GM18907 (cell line): Measurements from ENCODE around the gene LIF.
"Not testable (repeated sequence)": the region's sequence is repeated elsewhere in the genome, so short reads cannot be mapped to it uniquely, and the experiment has no call there.

ENCODE experiments used
- ATAC-seq: cut with Tn5 transposase; IDR thresholded peaks from one replicate; pipeline ENCODE4 v1.9.1; 2021; ENCODE audit warnings: mild to moderate bottlenecking, moderate library complexity; ENCODE audit not compliant: unreplicated experiment

LIF gene

DNA sequence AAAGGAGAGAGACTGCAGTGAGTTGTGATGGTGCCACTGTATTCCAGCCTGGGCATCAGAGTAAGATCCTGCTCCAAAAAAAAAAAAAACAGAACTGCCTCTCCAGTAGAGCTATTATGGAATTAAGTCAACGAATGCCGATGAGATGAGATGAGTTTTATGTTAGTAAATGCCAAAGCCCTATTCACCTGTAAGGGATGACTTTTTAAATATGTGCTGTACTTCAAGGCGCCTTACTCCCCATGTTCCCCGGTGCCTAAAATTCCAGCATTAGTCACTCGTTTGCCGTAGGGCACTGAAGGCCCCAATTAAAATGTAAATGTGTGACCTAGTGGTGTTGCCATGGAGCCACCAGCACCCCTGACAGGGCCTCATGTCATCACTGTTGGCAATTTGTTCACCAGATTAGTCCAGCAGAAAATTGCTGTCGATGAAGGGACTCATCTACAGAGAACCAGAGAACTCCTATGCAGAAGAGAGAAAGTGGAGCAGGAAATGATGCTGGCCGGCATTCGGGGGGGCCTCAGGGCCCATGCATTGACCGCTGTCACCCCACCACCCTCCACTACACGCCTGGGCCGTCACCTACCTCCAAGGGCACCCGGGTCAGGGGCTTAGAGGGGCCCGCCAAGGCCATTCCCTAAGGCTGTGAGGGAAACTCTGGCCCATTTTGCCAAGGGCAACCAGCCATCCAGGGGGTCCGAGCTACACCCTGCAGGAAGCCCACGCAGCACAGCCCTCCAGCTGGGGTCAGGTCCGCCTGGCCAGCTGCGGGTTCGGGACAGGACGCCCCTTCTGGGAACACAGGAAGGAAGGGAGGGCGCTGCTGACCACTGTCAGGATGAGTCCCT, 17.8 kb downstream of the LIF start:
- no peak for ATAC-seq

DNA sequence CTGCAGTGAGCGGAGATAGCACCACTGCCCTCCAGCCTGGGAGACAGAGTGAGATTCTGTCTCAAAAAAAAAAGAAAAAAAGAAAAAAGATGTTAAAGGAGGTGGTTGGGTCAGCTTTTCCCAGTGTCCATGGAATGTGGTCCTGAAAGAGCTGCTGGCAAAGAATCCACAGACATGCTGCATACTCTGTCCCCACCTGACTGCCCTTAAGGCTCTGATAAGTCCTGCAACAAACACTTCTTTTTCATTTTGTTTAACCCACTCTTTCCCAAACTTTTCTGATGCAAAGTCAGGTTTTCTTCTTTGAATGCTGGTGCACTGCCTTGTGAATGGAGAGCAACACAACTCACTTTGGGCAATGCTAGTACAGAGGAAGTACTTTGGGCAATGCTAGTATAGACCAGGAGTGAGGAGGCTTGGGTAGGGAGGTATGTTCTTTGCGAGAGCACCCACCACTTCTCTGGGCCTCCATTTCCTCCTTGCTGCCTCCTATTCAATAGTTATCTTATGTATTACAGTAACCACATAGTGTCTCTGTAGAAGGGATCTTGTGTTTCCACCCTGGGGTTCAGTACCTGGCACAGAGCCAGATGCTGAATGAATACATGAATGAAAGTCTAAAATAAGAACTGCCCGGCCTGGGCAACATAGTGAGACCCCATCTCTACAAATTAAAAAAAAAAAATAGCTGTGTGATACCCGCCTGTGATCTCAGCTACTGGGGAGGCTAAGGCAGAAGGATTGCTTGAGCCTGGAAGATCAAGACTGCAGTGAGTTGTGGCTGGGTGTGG, 18.9 kb downstream of the LIF start:
- ATAC-seq = no peak

DNA sequence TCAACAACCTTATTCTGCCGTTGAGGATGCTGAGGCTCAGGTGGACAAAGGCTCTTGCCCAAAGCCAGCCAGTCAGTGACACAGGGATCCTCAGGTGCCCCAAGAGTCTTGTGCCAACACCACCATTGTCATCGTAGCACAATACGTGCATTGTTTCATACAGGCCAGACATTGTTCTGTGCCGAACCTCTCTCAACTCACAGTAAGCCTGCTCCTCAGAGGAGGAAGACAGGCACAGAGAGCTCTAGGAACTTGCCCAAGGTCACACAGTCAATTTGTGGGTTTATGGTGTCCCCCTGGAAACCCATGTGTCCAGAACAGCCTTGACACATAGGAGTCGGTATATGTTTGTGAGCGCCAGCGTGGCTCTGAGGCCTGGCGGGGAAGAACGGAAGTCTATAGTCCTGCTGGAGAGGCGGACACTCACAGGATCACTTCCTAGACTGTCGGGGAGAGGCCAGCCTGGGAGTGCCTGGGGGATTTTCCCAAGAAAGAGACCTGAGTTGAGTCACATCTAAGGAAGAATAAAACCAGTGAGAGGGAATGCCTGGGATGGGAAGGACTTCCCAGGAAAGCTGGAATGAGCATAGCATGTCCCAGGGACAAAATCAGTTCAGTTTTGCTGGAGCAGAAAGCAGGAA, 20.2 kb downstream of the LIF start:
- no peak for ATAC-seq

- no peak for ATAC-seq
Observed at GRCh38 chr22:30225220-30225927, 21.2 kb downstream of the LIF start.

DNA sequence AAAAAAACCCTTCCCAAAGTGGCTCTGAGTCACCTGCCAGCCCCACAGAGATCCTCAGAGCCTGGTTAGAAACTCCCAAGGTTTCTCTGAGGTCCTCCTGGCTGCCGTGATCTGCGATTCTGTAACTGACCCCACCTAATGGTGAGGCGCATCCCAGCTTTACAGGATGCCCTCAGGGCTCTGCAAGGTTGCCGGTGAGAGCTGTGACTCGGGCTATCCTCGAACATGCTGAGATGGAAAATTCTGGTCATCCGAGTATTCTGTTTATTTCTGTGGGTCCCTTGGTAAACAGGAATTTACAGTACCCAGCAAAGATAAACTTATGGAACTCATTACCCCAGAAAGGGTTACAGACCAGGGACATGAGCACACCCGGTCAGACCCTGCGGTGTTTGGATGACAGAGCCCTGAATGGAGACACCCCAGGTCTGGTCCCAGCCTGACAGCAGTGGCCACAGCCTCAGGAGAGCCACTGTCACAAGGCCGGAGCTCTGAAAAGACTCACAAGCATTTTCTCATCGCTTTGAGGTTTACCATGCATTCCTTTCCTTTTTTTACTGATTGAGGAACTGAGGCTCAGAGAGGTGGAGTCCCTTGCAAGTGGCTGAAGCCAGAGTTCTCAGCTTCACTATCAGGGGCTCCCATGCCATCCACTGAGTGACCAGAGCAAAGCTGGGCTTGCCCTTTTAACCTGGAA, 22.2 kb downstream of the LIF start:
- ATAC-seq = no peak

DNA sequence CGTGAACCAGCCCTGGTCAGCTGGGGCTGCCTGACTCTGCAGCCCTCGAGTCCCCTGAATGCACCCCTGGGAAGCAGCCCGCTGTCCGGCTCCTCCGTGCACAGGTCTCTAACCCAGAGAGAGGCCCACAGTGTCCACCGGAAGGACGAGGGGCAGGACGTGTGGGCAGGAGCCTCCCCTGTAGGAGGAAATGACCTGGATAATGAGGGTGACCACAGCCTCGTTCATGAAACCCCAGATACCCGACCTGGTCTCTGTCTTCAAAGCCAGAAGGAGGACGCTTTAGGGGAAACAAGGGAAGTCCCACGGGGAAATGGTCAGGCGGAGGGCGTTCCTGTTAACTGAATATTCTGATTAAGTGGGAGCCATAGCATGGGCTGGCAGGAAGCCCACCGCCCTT, 23.3 kb downstream of the LIF start:
- ATAC-seq = no peak

GRCh38 chr22:30222321-30222720, 24.2 kb downstream of the LIF start:
- no peak for ATAC-seq

- ATAC-seq = no peak
Observed at GRCh38 chr22:30221121-30221992, 25.2 kb downstream of the LIF start.

- no peak for ATAC-seq
Observed at GRCh38 chr22:30220338-30221012, 26.1 kb downstream of the LIF start.

GRCh38 chr22:30219668-30220278, 26.8 kb downstream of the LIF start:
- no peak for ATAC-seq

- no peak for ATAC-seq
Observed at GRCh38 chr22:30219049-30219654, 27.4 kb downstream of the LIF start.

DNA sequence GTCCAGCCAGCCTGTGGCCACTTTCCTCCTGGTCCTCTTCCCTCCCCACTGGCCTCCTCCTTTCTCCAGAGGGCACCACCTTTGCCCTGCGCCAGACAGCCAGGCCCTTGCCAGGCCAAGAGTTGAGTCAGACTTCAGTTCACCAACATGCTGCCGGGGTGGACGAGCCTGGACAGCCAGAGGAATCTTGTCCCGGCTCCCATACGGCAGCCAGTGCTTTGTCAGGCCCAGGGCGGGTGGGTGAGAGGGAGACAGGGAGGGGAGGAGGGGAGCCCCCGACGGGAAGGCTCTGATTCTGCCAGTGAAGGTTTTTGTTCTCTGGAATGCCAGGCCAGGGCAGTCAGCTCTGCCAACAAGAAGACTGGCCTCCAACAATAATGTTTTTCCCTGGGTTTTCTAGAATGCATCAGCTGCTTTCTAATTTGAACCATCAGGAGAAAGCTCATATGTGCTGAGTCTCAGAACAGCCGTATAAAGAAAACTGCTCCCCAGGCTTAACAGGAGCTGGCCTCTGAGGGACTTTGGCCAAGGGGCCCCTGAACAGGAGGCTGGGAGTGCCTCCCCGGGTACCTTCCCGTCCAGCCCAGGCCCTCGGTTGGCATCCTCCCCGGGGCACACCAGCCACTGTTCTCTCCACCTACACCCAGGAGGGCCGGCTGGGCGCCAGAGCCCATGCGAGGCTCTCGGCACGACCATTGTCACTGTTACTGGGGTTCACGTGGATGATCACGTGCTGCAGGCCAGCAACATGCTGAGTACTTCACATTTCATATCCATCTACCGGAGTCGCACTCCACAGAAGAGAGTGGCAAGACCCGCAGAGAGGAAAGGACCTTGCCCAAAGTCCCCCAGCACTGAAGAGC, 28.6 kb downstream of the LIF start:
- ATAC-seq = no peak

- no peak for ATAC-seq
Observed at GRCh38 chr22:30216710-30217109, 29.8 kb downstream of the LIF start.

DNA sequence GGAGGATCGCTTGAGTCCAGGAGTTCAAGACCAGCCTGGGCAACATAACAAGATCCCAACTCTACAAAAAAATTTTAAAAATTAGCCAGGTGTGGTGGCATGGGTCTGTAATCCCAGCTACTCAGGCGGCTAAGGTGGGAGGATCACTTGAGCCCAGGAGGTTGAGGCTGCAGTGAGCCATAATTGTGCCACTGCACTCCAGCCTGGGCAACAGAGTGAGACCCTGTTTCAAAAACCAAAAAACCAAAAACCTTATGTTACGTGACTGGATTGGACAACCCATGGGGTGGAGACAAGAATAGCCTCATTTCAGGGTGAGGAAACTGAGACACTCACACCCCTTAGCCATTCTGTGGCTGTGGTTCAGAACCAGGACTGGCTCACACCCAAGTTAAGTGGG, 30.3 kb downstream of the LIF start:
- not testable (repeated sequence) for ATAC-seq

- ATAC-seq = no peak
Observed at GRCh38 chr22:30214703-30215407, 31.7 kb downstream of the LIF start.

GRCh38 chr22:30212996-30213441, 33.5 kb downstream of the LIF start:
- no peak for ATAC-seq
